RWPE2 (cell line): ENCODE results near the gene CCDC170.

Experiments used
- ATAC-seq: fragments of 200-7000 bp; cut with Tn5 transposase; 3 replicates; pipeline ENCODE4 v1.9.1; 2021; ENCODE audit warnings: low read depth
- DNase-seq: peaks from one replicate; pipeline ENCODE4 v3.0.0-alpha.2; 2020; ENCODE audit warnings: low spot score
- H3K27ac ChIP-seq: fragments of 450-650 bp; 2 replicates; pipeline ENCODE4 v1.5.1; 2017; ENCODE audit warnings: mild to moderate bottlenecking; ENCODE audit not compliant: poor library complexity, severe bottlenecking
- H3K27me3 ChIP-seq: fragments of 250-450 bp; sonication (Bioruptor Pico); 2 replicates; pipeline ENCODE4 v1.5.1; 2021; ENCODE audit warnings: mild to moderate bottlenecking, moderate library complexity; ENCODE audit not compliant: insufficient read depth, poor library complexity, severe bottlenecking
- H3K36me3 ChIP-seq: fragments of 250-450 bp; sonication (Bioruptor Pico); 2 replicates; pipeline ENCODE4 v1.5.1; 2020; ENCODE audit warnings: low read depth, mild to moderate bottlenecking, moderate library complexity
- H3K4me1 ChIP-seq: fragments of 250-450 bp; sonication (Bioruptor Pico); 2 replicates; pipeline ENCODE4 v1.5.1; 2021; ENCODE audit warnings: mild to moderate bottlenecking, moderate library complexity; ENCODE audit not compliant: insufficient read depth, poor library complexity, severe bottlenecking
- H3K4me3 ChIP-seq: fragments of 250-450 bp; sonication (Bioruptor Pico); 2 replicates; pipeline ENCODE4 v1.5.1; 2021; ENCODE audit warnings: mild to moderate bottlenecking, moderate library complexity; ENCODE audit not compliant: severe bottlenecking
- H3K9me3 ChIP-seq: fragments of 250-450 bp; sonication (Bioruptor Pico); 2 replicates; pipeline ENCODE4 v1.5.1; 2021; ENCODE audit warnings: mild to moderate bottlenecking, moderate library complexity; ENCODE audit not compliant: severe bottlenecking
- CTCF ChIP-seq: fragments of 450-650 bp; IDR thresholded peaks from one replicate; pipeline ENCODE4 v1.5.1; 2017; ENCODE audit warnings: mild to moderate bottlenecking, moderate library complexity; ENCODE audit not compliant: poor library complexity, severe bottlenecking

CCDC170 gene

GRCh38 chr6:151482290-151482689 lies 11.5 kb upstream of the CCDC170 start:
- ATAC-seq (no peak), DNase-seq (no peak)
- Histone ChIP-seq H3K4me1 (peaks cover 4% of the 10 kb centered on the region), H3K4me3 (no peak overlapping the region), H3K9me3 (no peaks in the 10 kb centered on the region), H3K36me3 (no peaks in the 10 kb centered on the region), H3K27ac (no peak overlapping the region), H3K27me3 (no peaks in the 10 kb centered on the region)
- TF ChIP-seq CTCF, result no peak

GRCh38 chr6:151483994-151484393 lies 9.8 kb upstream of the CCDC170 start:
- no peak overlapping the region for H3K4me3 ChIP-seq
- TF ChIP-seq CTCF, result no peak
- no peaks in the 10 kb centered on the region for H3K36me3 ChIP-seq
- H3K4me1 ChIP-seq, result peaks cover 4% of the 10 kb centered on the region
- no peaks in the 10 kb centered on the region for H3K9me3 ChIP-seq
- H3K27me3 ChIP-seq, result no peaks in the 10 kb centered on the region
- ATAC-seq (no peak), DNase-seq (no peak)
- H3K27ac ChIP-seq, result no peak overlapping the region

- Histone ChIP-seq H3K4me3 (no peak overlapping the region), H3K4me1 (no peaks in the 10 kb centered on the region), H3K36me3 (no peaks in the 10 kb centered on the region), H3K27ac (no peak overlapping the region), H3K27me3 (no peaks in the 10 kb centered on the region), H3K9me3 (no peaks in the 10 kb centered on the region)
- ATAC-seq (no peak), DNase-seq (no peak)
- TF ChIP-seq CTCF, result no peak
These were observed 5.6 kb upstream of the CCDC170 start for GRCh38 chr6:151488226-151488625.

GRCh38 chr6:151490996-151491395 lies 2.8 kb upstream of the CCDC170 start:
- DNase-seq (no peak), ATAC-seq (no peak)
- Histone ChIP-seq H3K27me3 (no peaks in the 10 kb centered on the region), H3K9me3 (no peaks in the 10 kb centered on the region), H3K4me1 (no peaks in the 10 kb centered on the region), H3K36me3 (no peaks in the 10 kb centered on the region), H3K27ac (no peak overlapping the region), H3K4me3 (no peak overlapping the region)
- TF ChIP-seq CTCF, result no peak

GRCh38 chr6:151493161-151493803 lies 535 bp upstream of the CCDC170 start:
- H3K9me3 ChIP-seq, result no peaks in the 10 kb centered on the region
- H3K27ac ChIP-seq, result no peak overlapping the region
- H3K36me3 ChIP-seq, result no peaks in the 10 kb centered on the region
- H3K4me3 ChIP-seq, result peak overlapping the region; percentile 44
- TF ChIP-seq CTCF, result no peak
- H3K27me3 ChIP-seq, result no peaks in the 10 kb centered on the region
- DNase-seq, result no peak
- ATAC-seq, result peak; percentile 67
- H3K4me1 ChIP-seq, result no peaks in the 10 kb centered on the region
